ENCODE measurements around the gene SMCO2. TPM values are rescaled to one million over a fixed set of nuclear protein-coding genes. Genes with fewer than 3 reads are reported as not detected.
A peak's percentile ranks its signal among the peaks of the same experiment; 100 is the strongest.

SMCO2 gene
- total RNA-seq, 6 donors from 2014 or later = 0.27 to 0.34 TPM; not detected in 4

- H3K4me1 ChIP-seq = peaks cover 6 to 29% (median 16%) of the 10 kb centered on the region in 4 donors
- no peaks in the 10 kb centered on the region for H3K9me3 ChIP-seq
- no peak overlapping the region for H3K27ac ChIP-seq
- H3K36me3 ChIP-seq = no peaks in the 10 kb centered on the region
- TF ChIP-seq, protein P1, sequence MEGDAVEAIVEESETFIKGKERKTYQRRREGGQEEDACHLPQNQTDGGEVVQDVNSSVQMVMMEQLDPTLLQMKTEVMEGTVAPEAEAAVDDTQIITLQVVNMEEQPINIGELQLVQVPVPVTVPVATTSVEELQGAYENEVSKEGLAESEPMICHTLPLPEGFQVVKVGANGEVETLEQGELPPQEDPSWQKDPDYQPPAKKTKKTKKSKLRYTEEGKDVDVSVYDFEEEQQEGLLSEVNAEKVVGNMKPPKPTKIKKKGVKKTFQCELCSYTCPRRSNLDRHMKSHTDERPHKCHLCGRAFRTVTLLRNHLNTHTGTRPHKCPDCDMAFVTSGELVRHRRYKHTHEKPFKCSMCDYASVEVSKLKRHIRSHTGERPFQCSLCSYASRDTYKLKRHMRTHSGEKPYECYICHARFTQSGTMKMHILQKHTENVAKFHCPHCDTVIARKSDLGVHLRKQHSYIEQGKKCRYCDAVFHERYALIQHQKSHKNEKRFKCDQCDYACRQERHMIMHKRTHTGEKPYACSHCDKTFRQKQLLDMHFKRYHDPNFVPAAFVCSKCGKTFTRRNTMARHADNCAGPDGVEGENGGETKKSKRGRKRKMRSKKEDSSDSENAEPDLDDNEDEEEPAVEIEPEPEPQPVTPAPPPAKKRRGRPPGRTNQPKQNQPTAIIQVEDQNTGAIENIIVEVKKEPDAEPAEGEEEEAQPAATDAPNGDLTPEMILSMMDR (IDR thresholded peaks at IDR 0.05) = no peak
- TF ChIP-seq EP300 (IDR thresholded peaks at IDR 0.05) = no peak
- no peak for TF ChIP-seq POLR2AphosphoS5 (IDR thresholded peaks at IDR 0.05)
- TF ChIP-seq POLR2A (IDR thresholded peaks at IDR 0.05) = no peak
- no peak for ATAC-seq (ENCODE audit: low FRiP score in 2 of 2)
- 93 to 94% methylated on average over 3 of the region's 3 CpGs for WGBS, 2 donors
- no peaks in the 10 kb centered on the region for H3K27me3 ChIP-seq
- no peak overlapping the region for H3K4me3 ChIP-seq
- no peak for DNase-seq
Observed at GRCh38 chr12:27528788-27529187, 82.3 kb downstream of the SMCO2 start.

DNA sequence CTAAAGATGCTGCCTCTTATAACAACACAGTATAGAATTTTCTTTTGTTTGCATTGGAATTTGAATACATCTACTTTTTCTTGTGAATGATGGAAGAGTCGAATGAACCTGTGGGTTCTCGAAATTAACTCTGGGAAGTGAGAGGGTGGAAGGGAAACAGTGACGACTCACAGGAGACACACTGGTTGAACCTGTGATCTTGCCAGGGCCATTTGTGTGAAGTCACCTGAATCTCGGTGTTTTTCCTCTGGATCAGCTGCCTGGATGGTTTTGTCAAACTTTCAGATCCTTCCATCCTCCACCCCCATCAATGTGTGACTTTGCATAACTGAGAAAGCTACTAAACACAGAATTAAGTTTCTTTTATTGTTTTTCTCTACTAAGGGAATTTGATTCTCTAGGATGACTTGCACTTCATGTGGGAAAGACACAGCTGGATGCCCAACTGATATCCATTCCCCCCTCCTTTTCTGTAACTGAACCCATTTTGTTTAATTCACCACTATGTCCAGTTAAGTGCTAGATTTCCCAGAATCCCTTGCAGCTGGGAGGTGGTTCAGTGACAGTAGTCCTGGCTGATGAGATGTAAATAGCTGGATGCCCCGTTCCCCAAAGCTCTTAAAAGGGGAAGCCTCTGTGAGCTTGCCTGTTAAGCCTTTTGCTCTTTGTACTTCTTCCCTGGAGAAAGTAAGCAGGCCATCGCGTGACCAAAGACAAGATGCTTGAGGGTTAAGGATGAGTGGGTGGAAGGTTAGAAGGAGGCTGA, 83.8 kb downstream of the SMCO2 start:
- TF ChIP-seq, protein P1 (IDR thresholded peaks at IDR 0.05) = no peak
- TF ChIP-seq POLR2AphosphoS5 (IDR thresholded peaks at IDR 0.05) (no peak), POLR2A (IDR thresholded peaks at IDR 0.05) (no peak), EP300 (IDR thresholded peaks at IDR 0.05) (no peak)
- H3K9me3 ChIP-seq = no peaks in the 10 kb centered on the region
- no peak overlapping the region for H3K4me3 ChIP-seq
- H3K27ac ChIP-seq = no peak overlapping the region
- ATAC-seq (ENCODE audit: low FRiP score in 2 of 2) = peak in 1 of 2 donors; percentile 50
- no peaks in the 10 kb centered on the region for H3K27me3 ChIP-seq
- peaks cover 0 to 1% (median 0%) of the 10 kb centered on the region in 4 donors for H3K36me3 ChIP-seq
- DNase-seq = no peak
- peaks cover 6 to 29% (median 14%) of the 10 kb centered on the region in 4 donors for H3K4me1 ChIP-seq
- WGBS, 2 donors = 80 to 81% methylated on average over 7 of the region's 7 CpGs

DNA sequence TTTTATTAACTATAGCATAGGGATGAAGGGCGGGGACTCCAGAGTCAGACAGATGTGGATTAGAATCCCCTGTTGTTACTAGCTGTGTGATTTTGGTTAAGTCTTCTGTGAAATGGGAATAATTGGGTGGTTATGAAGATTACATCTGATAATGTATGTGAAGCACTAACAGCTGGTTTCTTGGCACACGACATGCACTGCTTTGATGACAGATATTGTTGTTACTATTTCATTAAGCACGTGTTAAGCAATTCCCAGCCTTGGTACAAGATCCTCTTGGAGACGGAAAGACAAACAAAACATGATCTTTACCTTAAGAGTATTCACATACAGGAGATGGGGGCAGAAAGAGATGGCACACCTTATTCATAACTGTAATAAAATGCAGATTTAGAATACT, 85.4 kb downstream of the SMCO2 start:
- DNase-seq (no peak), ATAC-seq (ENCODE audit: low FRiP score in 2 of 2) (no peak)
- H3K27ac ChIP-seq = no peak overlapping the region
- H3K27me3 ChIP-seq = no peaks in the 10 kb centered on the region
- no peaks in the 10 kb centered on the region for H3K9me3 ChIP-seq
- 57 to 62% methylated on average over 4 of the region's 4 CpGs for WGBS, 2 donors
- H3K4me3 ChIP-seq = no peak overlapping the region
- peaks cover 0 to 11% (median under 1%) of the 10 kb centered on the region in 4 donors for H3K36me3 ChIP-seq
- TF ChIP-seq POLR2A (IDR thresholded peaks at IDR 0.05) = no peak
- TF ChIP-seq, protein P1 (IDR thresholded peaks at IDR 0.05) = no peak
- no peak for TF ChIP-seq EP300 (IDR thresholded peaks at IDR 0.05)
- TF ChIP-seq POLR2AphosphoS5 (IDR thresholded peaks at IDR 0.05) = no peak
- H3K4me1 ChIP-seq = peaks cover 4 to 23% (median 9%) of the 10 kb centered on the region in 4 donors

GRCh38 chr12:27534060-27534764, 87.7 kb downstream of the SMCO2 start:
- no peaks in the 10 kb centered on the region for H3K27me3 ChIP-seq
- WGBS, 2 donors = 78 to 79% methylated on average over 6 of the region's 6 CpGs
- H3K36me3 ChIP-seq = peaks cover 0 to 11% (median under 1%) of the 10 kb centered on the region in 4 donors
- H3K27ac ChIP-seq = no peak overlapping the region
- DNase-seq = no peak
- H3K4me1 ChIP-seq = peaks cover 20 to 41% (median 26%) of the 10 kb centered on the region in 4 donors
- H3K4me3 ChIP-seq = no peak overlapping the region
- TF ChIP-seq, protein P1 (IDR thresholded peaks at IDR 0.05) = no peak
- TF ChIP-seq POLR2AphosphoS5 (IDR thresholded peaks at IDR 0.05) (no peak), POLR2A (IDR thresholded peaks at IDR 0.05) (no peak)
- H3K9me3 ChIP-seq = no peaks in the 10 kb centered on the region
- no peak for ATAC-seq (ENCODE audit: low FRiP score in 2 of 2)

Measured in upper lobe of left lung (tissue), 6 donors.